ENCODE results near the gene PDCD1.

Gene PDCD1

DNA sequence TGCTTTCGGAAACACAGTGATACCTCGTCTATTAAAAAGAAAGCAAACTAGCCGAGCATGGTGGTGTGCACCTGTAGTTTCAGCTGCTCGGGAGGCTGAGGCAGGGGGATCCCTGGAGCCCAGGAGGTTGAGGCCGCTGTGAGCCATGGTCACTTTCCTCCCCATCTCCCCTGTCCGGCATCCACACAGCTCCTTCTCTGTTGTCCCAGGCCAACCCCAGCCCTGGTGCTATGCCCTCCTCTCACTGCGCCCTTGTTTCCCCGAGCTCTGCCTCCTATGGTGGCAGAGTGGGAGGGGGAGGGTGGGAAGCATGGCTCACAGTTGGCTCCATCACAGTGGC is 26.2 kb upstream of the PDCD1 start:
- no peak for TF ChIP-seq CTCF (IDR thresholded peaks at IDR 0.05; ENCODE audit: control insufficient read depth, insufficient read depth, low read depth, low read length, missing control alignments)
- DNase-seq (ENCODE audit: low read depth), result no peak
- H3K4me3 ChIP-seq (ENCODE audit: control insufficient read depth, low read depth, low read length), result no peak overlapping the region

DNA sequence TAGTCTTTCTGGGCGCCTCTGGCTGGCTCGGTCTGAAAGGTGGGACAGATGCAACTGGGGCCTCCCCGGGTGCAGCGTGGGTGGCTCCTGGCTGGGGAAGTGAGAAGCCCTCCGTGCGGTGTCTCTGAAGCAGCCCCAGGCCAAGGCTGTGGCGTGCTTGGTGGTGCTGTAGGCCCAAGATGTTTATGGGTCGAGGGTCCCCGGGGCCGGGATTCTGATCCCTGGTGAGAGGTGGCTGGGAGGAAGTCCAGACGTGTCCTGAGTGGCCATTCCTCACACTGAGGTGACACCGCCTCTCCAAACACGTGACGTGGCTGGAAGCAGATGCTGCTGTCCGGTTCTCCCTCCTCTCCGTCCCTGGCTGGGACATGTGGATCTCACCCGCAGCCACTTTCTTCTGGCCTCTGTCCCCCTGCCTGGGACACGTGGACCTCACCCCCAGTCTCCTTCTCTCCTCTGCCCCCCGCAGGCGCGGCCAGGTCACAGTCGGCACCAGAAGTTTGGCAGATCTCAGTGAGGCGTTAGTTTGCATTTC is 23.5 kb upstream of the PDCD1 start:
- peak overlapping the region; percentile 7; the same call in 1 of the 2 replicates for H3K4me3 ChIP-seq (ENCODE audit: control insufficient read depth, low read depth, low read length)
- no peak for DNase-seq (ENCODE audit: low read depth)

DNA sequence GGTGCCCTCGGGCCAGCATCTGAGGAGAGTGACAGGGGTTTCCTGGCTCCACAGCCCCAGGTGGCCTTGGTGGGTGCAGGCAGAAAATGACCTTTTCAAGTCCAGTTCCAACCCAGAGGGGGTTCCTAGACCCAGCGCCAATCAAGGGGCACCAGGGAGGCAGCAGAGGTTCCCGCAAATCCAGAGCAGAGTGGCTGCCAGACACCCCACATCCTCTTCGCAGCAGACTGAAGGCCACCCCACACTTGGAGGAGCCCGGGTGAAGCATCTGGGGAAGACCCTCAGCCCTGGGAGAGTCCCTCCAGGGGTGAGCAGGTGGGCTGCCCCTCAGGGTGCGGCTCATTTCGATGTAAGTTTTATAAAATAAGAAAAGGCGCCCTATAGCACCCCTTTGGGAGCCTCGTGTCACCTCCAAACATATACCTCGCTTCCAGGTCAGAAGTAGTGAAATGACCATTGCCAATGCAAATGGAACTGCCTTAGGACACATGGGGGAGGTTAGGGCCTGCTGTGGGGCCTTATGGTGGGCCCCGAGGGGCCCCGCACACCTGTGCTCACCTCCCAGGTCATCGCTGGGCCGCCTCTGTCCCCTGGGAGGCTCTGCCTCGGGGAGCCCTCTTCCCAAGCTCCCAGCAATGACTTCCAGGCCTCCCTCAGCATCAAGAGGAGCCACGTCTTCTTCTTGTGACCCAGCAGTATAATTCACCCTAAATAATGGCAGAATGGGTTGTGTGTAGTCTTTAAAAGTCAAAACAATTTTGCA is 21.8 kb upstream of the PDCD1 start:
- TF ChIP-seq CTCF (IDR thresholded peaks at IDR 0.05; ENCODE audit: control insufficient read depth, insufficient read depth, low read depth, low read length, missing control alignments), result no peak
- peak overlapping the region; percentile 54 for H3K4me3 ChIP-seq (ENCODE audit: control insufficient read depth, low read depth, low read length)
- no peak for DNase-seq (ENCODE audit: low read depth)

More for the DNA sequence above, 23.5 kb upstream of the PDCD1 start:
- no peak for TF ChIP-seq CTCF (IDR thresholded peaks at IDR 0.05; ENCODE audit: control insufficient read depth, insufficient read depth, low read depth, low read length, missing control alignments)

DNA sequence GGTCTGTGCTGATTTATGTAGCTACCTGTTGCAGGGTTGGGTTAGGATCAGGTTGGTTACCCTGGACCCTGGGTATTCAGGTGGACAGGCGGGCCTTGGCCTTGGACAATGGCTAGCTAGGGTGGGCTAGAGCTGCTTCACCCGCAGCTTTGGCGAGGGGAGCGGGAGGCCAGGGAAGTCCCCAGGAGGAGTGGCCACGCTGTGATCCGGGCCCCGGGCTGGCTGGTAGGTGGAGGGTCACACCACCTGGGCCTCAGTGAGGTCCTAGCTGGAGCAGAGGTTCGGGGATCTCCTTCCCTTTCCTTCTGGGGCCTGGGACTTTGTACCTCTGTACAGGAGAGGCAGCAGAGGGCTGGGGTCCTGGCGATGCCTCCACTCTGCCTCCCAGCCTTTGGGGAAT is 20.6 kb upstream of the PDCD1 start:
- TF ChIP-seq CTCF (IDR thresholded peaks at IDR 0.05; ENCODE audit: control insufficient read depth, insufficient read depth, low read depth, low read length, missing control alignments), result no peak

GRCh38 chr2:241877989-241878970 is 19.6 kb upstream of the PDCD1 start:
- peak; percentile 83 for TF ChIP-seq CTCF (IDR thresholded peaks at IDR 0.05; ENCODE audit: control insufficient read depth, insufficient read depth, low read depth, low read length, missing control alignments)
- DNase-seq (ENCODE audit: low read depth), result no peak
- no peak overlapping the region for H3K4me3 ChIP-seq (ENCODE audit: control insufficient read depth, low read depth, low read length)

More for the DNA sequence above, 20.6 kb upstream of the PDCD1 start:
- DNase-seq (ENCODE audit: low read depth), result no peak
- H3K4me3 ChIP-seq (ENCODE audit: control insufficient read depth, low read depth, low read length), result no peak overlapping the region

- DNase-seq (ENCODE audit: low read depth), result no peak
- TF ChIP-seq CTCF (IDR thresholded peaks at IDR 0.05; ENCODE audit: control insufficient read depth, insufficient read depth, low read depth, low read length, missing control alignments), result no peak
- no peak overlapping the region for H3K4me3 ChIP-seq (ENCODE audit: control insufficient read depth, low read depth, low read length)
These were observed 18.5 kb upstream of the PDCD1 start for GRCh38 chr2:241877197-241877685.

All from AG09309 (cell line).